Stimulated activated naive B cell treated with anti-CD40 and anti-IgM and Interleukin-4, amounts not matched to agents 10 μg/mL and 1 μg/mL and 100 μg/mL, for 72 hours (primary cell): Measurements from ENCODE around the gene TLE3.

ENCODE experiments used
- ATAC-seq, 2 donors: fragments of 150-1000 bp; cut with Tn5 transposase; replicated peaks; 2 replicates each; pipeline ENCODE4 v1.10.0; 2021; ENCODE audit warnings: moderate library complexity in 1 of 2
- DNase-seq: peaks from one replicate; pipeline ENCODE4 v3.0.0; 2021
- H3K27ac Mint-ChIP-seq: one replicate; pipeline ENCODE4 v1.8.0; 2022; ENCODE audit warnings: mild to moderate bottlenecking, mixed read lengths
- H3K27me3 Mint-ChIP-seq, 2 donors: one replicate each; pipeline ENCODE4 v1.8.0; 2022; ENCODE audit warnings: mixed read lengths in 2 of 2
- H3K36me3 Mint-ChIP-seq, 2 donors: one replicate each; pipeline ENCODE4 v1.8.0; 2022; ENCODE audit warnings: mixed read lengths in 2 of 2, mild to moderate bottlenecking in 1 of 2
- H3K4me1 Mint-ChIP-seq, 2 donors: one replicate each; pipeline ENCODE4 v1.8.0; 2022; ENCODE audit warnings: mixed read lengths in 2 of 2, mild to moderate bottlenecking in 1 of 2
- H3K4me3 Mint-ChIP-seq, 2 donors: one replicate each; pipeline ENCODE4 v1.8.0; 2022; ENCODE audit warnings: mild to moderate bottlenecking in 2 of 2, mixed read lengths in 2 of 2, moderate library complexity in 1 of 2
- H3K9me3 Mint-ChIP-seq, 2 donors: one replicate each; pipeline ENCODE4 v1.8.0; 2022; ENCODE audit warnings: mixed read lengths in 2 of 2, mild to moderate bottlenecking in 1 of 2

The TLE3 gene

DNA sequence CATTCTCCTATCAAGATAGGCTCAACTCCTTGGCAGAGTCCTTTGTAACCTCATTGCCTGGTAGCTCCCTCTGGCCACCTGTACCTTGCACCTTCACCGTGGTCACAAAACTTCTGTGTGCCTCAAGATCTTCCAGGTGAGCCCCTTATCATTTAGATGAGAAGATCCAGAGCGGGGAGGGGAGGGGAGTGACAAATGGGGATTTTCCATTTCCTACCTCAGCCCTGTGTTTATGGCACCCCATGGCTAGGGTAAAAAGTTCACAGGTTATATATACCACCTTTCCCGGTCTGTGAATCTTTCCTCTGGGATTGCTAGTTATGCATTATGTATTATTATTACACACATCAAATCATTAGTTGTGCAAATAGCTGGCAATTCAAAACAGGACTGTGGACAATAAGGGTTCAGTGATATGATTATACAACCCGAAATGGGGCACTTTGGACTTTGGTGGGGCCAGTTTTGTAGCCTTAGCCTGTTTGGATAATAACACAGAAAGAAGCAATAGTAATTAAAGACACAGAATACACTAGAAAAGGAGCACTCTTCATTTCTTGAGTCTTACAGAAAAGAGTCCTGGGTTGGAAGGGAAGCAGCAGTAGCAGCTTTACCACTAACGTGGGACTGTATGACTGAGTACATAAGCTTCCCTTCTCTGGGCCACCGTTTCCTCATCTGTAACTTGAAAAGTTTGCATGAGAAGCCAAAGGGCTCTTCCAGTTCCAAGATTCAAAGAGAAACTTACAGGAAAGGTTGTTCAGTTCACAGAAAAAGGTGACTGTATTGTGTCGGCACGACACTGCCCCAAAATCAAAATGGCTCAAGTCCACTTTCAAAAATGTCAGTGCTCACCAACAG is 7.1 kb downstream of the TLE3 start:
- no peak for ATAC-seq
- DNase-seq = no peak
- Mint-ChIP-seq H3K4me1 (peaks cover 55 to 72% of the 10 kb centered on the region in 2 donors), H3K36me3 (peaks cover 5 to 43% of the 10 kb centered on the region in 2 donors), H3K27ac (no peak overlapping the region), H3K4me3 (no peak overlapping the region), H3K9me3 (no peaks in the 10 kb centered on the region), H3K27me3 (no peaks in the 10 kb centered on the region)

DNA sequence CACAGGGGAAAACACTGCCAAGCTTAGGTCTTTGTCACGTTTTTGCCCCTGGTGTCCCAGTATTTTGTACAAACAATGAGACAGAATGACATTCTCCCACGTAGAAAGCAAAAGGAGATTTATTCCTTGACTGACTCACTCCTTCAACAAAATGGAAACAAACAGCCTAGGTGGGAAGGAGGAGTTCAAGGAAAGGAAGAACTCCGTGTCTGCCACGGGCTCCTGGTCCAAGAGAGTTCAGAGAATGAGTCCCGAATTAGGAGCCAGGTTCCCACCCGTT is 8.1 kb downstream of the TLE3 start:
- Mint-ChIP-seq H3K27ac (no peak overlapping the region), H3K27me3 (no peaks in the 10 kb centered on the region), H3K9me3 (no peaks in the 10 kb centered on the region), H3K4me3 (no peak overlapping the region), H3K36me3 (peaks cover 9 to 49% of the 10 kb centered on the region in 2 donors), H3K4me1 (peaks cover 53 to 67% of the 10 kb centered on the region in 2 donors)
- no peak for DNase-seq
- no peak for ATAC-seq

DNA sequence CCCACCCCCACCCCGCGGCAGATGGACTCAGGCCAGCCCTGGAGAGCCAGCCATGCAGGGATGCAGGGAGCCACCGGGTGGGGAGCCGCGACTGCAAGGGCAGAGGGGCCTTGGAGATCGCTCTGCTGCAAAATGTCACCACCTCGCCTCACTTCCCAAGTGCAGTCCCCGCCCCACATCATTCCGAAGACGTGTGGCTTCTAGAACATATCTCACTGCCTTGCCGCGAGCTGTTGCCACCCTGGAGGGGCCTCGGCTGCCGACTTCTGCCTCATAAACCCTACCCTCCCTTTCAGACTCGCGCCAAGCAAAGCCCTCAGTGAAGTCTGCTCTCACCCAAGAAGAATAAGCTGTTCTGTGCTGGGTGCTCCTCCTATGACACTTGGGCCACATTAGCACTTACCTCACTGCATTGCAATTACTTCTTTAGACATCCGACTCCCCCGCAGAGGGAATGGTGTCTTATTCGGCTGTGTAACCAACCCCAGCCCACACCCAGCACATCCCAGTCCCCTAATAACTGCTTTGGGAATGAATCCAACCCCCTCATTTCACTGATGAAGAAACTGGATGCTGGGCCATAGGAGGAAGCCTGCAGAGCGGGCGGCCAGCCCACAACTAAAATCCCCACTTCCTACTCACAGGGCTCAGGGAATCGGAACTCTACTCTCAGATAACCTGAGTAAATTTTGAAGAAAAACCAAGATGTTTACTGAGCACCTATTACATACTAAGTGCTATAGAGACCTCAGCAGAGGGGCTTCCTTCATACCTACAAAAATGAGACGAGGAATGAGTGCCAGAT is 8.6 kb downstream of the TLE3 start:
- peaks cover 12 to 52% of the 10 kb centered on the region in 2 donors for H3K36me3 Mint-ChIP-seq
- H3K4me1 Mint-ChIP-seq = peaks cover 55 to 66% of the 10 kb centered on the region in 2 donors
- H3K27ac Mint-ChIP-seq = no peak overlapping the region
- H3K4me3 Mint-ChIP-seq = no peak overlapping the region
- ATAC-seq (no peak), DNase-seq (no peak)
- no peaks in the 10 kb centered on the region for H3K27me3 Mint-ChIP-seq
- H3K9me3 Mint-ChIP-seq = no peaks in the 10 kb centered on the region

DNA sequence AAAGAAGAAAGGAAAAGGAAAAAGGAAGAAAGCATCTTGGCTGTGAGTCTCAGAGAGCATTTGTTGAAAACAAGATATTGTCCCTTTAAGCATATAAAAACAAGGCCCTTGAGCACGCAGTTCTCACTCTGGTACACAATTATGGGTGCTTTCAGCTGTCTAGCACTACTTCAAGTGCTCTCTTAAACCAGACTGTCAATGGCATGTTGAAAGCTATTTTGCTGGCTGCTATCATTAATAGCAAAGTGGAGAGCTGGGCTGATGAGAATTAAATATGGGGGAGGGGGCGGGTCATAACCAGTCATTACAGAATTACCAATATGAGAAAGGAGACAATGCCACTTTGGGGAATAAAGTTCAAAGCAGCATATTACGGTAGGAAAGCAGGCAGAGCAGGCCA is 9.3 kb downstream of the TLE3 start:
- Mint-ChIP-seq H3K36me3 (peaks cover 12 to 55% of the 10 kb centered on the region in 2 donors), H3K4me1 (peaks cover 59 to 68% of the 10 kb centered on the region in 2 donors), H3K27ac (no peak overlapping the region), H3K27me3 (no peaks in the 10 kb centered on the region), H3K4me3 (no peak overlapping the region), H3K9me3 (no peaks in the 10 kb centered on the region)
- no peak for ATAC-seq
- DNase-seq = no peak

DNA sequence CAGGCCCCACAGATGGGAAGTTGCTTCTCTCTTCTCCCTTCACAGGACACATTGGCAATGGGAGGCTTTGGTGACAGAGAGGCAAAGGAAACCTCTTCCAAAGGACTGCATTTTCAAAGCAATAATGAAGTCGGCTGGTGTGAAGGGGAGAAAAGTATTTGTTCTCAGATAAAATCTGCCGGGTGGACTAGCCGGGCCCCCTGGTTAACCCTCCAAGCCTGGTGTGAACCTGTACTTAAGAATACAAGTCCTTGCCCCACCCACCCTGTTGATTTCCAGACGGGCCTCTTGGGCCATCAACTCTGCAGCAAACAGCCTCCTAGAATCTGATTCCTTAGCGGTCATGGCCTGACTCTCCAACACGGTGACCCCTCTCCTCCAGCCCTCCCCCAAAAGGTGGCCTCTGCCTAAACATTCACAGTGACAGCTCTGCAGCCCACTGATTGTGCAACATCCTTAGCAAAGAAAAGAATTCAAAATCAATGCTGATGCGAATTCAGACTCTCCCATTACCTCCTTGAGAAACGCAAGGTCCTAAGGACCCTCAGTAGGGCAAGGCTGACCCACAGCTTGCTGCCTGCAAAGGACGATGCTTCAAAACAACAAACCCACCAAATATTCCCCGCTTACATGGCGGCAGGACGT is 9.9 kb downstream of the TLE3 start:
- peaks cover 10 to 55% of the 10 kb centered on the region in 2 donors for H3K36me3 Mint-ChIP-seq
- no peak for ATAC-seq

DNA sequence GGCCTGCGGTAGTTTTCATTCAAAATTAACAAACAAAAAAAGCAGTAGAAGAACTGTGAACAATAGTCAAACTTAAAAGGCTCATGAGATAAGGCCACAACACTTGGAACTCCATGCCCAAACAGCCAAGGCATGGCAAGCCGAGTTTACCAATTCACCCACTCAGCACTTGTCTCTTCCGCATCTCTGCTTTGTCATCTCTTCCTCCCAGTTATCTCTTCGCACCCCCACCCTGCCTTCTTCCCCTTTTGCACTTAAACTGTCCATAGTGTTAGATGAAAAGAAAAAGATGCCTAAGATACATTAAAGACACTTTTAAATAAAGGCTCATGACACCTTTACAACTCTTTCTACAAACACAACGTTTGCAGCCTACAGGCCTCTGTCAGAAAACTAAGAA is 11.1 kb downstream of the TLE3 start:
- Mint-ChIP-seq H3K4me1 (peaks cover 46 to 60% of the 10 kb centered on the region in 2 donors), H3K4me3 (no peak overlapping the region), H3K27ac (no peak overlapping the region), H3K27me3 (no peaks in the 10 kb centered on the region), H3K36me3 (peaks cover 15 to 66% of the 10 kb centered on the region in 2 donors), H3K9me3 (no peaks in the 10 kb centered on the region)
- DNase-seq (no peak), ATAC-seq (peak; percentile 63 to 71)

More for the DNA sequence above, 9.9 kb downstream of the TLE3 start:
- no peak overlapping the region for H3K27ac Mint-ChIP-seq
- H3K9me3 Mint-ChIP-seq = no peaks in the 10 kb centered on the region
- H3K4me1 Mint-ChIP-seq = peaks cover 55 to 68% of the 10 kb centered on the region in 2 donors
- no peak for DNase-seq
- H3K27me3 Mint-ChIP-seq = no peaks in the 10 kb centered on the region
- H3K4me3 Mint-ChIP-seq = no peak overlapping the region

DNA sequence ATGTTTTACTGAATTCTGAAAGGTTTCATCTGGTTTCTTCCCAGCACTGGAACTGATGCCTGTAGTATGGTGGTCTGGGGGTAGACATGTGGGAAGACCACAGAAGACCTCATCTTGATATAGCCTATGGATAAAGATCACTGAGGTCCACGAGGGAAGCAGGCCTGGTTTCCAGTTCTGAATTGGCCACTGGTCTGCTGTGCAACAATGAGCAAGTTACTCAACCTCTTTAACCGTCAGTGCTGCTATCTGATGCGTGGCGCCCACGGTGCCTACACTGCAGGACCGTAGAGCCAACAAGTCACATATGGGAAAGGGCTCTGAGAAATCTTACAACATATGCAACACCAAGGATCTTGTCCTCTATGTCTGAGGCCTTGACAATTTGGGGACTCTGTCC is 13.3 kb downstream of the TLE3 start:
- ATAC-seq = no peak
- no peak for DNase-seq
- no peaks in the 10 kb centered on the region for H3K27me3 Mint-ChIP-seq
- no peaks in the 10 kb centered on the region for H3K9me3 Mint-ChIP-seq
- H3K4me1 Mint-ChIP-seq = peaks cover 38 to 55% of the 10 kb centered on the region in 2 donors
- no peak overlapping the region for H3K4me3 Mint-ChIP-seq
- no peak overlapping the region for H3K27ac Mint-ChIP-seq
- H3K36me3 Mint-ChIP-seq = peaks cover 27 to 67% of the 10 kb centered on the region in 2 donors

DNA sequence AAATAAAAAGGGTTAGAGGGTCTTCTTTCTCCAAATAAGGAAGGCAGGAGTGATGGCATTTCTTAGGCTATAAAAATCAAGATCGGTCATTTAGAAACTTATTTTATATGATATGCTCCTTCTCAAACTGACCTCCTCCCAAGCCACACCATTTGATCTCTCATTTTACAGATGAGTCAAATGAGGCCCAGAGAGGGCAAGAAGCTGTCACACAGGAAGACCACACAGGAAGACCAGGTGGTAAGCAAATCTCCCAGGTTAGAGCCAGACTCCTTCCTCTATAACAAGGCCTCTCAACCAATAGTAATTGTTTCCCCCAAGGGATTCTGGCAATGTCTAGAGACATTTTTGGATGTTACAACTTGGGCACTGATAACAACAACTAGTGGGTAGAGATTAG is 13.8 kb downstream of the TLE3 start:
- H3K27me3 Mint-ChIP-seq = no peaks in the 10 kb centered on the region
- peaks cover 27 to 62% of the 10 kb centered on the region in 2 donors for H3K36me3 Mint-ChIP-seq
- no peak overlapping the region for H3K27ac Mint-ChIP-seq
- ATAC-seq (peak; percentile 69 to 81), DNase-seq (no peak)
- no peaks in the 10 kb centered on the region for H3K9me3 Mint-ChIP-seq
- peaks cover 35 to 55% of the 10 kb centered on the region in 2 donors for H3K4me1 Mint-ChIP-seq
- H3K4me3 Mint-ChIP-seq = no peak overlapping the region

DNA sequence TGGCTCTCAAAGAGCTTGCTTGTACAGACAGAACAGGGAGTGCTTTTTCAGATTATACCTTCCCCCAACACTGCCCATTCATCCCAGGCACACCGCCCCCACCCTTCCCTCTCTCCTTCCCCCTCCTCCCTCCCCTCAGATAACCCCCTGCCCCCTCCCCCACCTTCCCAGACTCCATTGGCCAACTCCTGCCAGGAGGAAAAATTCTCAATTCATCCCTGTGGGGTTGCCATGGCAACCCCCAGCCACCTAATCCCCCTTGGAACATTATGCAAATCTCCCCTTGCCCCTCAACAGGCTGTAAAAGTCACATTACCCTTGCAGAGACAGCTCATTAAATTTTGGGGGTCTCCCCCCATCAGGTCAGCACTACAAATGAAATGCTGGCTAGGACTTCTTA is 14.3 kb downstream of the TLE3 start:
- Mint-ChIP-seq H3K36me3 (peaks cover 25 to 62% of the 10 kb centered on the region in 2 donors), H3K27ac (no peak overlapping the region)
- no peak for DNase-seq

DNA sequence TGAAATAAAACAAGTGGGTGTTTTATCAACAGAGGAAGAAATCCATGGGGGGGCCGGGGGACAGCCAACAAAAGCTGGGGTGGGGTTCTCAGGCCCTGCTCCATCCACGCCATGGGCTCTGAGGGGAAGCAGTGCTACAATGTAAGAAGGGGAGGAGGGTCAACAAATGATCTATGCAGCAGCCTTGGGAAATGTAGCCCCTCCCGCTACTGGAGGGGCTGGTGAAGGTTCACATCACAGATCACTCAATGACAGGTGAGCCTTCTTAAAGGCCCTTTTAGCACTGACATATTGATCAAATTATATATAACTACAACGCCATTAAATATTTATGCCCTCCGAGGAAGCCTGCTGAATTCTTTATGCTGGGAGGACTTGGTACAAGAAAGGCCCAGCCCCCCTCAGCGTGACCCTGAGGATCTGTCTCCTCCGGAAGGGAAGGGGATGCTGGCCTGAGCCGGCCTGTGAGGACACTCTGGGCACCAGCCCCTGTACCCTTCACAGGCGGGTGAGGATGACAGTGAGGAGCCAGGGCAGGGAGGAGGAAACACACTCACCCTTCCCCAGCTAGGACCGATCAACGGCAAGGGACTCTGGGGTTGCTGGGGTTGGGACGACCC is 15.3 kb downstream of the TLE3 start:
- Mint-ChIP-seq H3K4me1 (peaks cover 30 to 43% of the 10 kb centered on the region in 2 donors), H3K36me3 (peaks cover 28 to 58% of the 10 kb centered on the region in 2 donors), H3K9me3 (no peaks in the 10 kb centered on the region), H3K27ac (no peak overlapping the region), H3K4me3 (no peak overlapping the region), H3K27me3 (no peaks in the 10 kb centered on the region)
- DNase-seq (no peak), ATAC-seq (no peak)

More for the DNA sequence above, 14.3 kb downstream of the TLE3 start:
- Mint-ChIP-seq H3K4me3 (no peak overlapping the region), H3K4me1 (peaks cover 33 to 53% of the 10 kb centered on the region in 2 donors), H3K27me3 (no peaks in the 10 kb centered on the region), H3K9me3 (no peaks in the 10 kb centered on the region)
- no peak for ATAC-seq

DNA sequence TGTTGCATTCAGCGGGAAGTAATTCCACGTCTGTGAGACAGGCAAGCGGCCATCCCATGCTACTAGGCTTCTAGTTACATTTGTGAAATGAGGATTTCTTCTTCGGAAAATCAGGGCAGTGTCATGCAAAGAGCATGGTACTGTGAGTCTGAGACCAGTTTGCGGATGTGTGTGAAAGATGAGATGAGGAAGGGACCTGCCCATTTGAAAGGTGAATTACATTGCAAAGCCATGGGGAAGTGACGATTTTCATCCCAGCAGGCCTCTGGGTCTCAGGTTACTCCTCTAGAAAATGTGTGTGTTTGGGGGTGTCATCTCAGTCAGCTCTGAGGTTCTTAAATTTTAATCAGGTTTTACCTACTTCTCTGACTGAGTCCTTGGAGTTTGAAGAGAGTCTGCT is 16.1 kb downstream of the TLE3 start:
- ATAC-seq (no peak), DNase-seq (no peak)
- no peaks in the 10 kb centered on the region for H3K27me3 Mint-ChIP-seq
- no peak overlapping the region for H3K27ac Mint-ChIP-seq
- peaks cover 24 to 35% of the 10 kb centered on the region in 2 donors for H3K4me1 Mint-ChIP-seq
- no peak overlapping the region for H3K4me3 Mint-ChIP-seq
- H3K36me3 Mint-ChIP-seq = peaks cover 29 to 54% of the 10 kb centered on the region in 2 donors
- no peaks in the 10 kb centered on the region for H3K9me3 Mint-ChIP-seq

DNA sequence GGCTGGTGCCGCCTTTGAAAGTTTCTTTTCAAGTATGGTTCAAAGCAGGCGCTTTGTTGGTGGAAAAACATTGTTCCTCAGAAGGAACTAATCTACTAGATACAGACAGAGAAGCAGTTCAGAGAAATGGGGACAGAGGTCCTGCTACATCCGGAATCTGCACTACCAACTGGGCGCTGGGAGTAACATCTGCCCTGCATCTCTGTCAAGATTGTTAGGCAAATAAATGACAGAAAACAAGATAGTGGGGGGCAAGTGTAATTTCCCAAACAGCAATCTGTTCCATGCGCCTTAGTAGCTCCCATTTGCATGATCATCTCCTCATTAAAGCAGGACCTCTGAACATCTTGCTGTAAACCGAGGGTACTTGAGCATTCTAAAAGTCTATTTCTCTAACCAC is 17.4 kb downstream of the TLE3 start:
- Mint-ChIP-seq H3K4me3 (no peak overlapping the region), H3K27me3 (no peaks in the 10 kb centered on the region), H3K9me3 (no peaks in the 10 kb centered on the region), H3K27ac (no peak overlapping the region), H3K4me1 (peaks cover 17 to 25% of the 10 kb centered on the region in 2 donors), H3K36me3 (peaks cover 35 to 55% of the 10 kb centered on the region in 2 donors)
- ATAC-seq (no peak), DNase-seq (no peak)

DNA sequence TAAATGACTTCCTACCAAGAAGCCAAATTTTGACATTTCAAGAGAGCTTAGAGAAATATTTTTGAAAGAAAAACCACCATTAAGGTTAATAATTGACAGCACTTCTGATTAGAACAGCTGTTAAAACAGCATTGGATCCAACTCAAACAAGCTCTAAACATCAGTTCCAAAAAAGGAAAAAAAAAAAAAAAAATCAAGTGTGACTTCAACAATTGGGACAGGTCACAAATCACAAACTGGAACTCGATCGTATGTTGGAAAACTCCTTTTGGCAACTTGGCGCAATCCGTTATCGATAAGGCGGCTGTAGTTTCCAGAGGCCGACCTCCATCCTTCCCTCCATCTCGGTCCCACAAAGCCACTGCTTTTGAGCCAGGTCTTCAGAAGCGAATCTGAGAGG is 17.8 kb downstream of the TLE3 start:
- DNase-seq (no peak), ATAC-seq (no peak)
- Mint-ChIP-seq H3K4me1 (peaks cover 13 to 21% of the 10 kb centered on the region in 2 donors), H3K27ac (no peak overlapping the region), H3K4me3 (no peak overlapping the region), H3K27me3 (no peaks in the 10 kb centered on the region), H3K36me3 (peaks cover 34 to 52% of the 10 kb centered on the region in 2 donors), H3K9me3 (no peaks in the 10 kb centered on the region)
